ENCODE measurements around the gene CPSF4L.
A peak's percentile ranks its signal among the peaks of the same experiment; 100 is the strongest.

Gene CPSF4L

DNA sequence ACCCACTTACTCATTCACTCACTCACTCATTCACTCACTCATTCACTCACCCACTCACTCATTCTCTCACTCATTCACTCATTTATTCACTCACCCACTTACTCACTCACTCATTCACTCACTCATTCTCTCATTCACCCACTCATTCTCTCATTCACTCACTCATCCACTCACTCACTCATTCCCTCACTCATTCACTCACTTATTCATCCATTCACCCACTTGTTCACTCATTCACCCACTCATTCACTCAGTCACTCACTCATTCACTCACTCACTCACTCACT is 7.6 kb upstream of the CPSF4L start:
- Histone ChIP-seq H2BK12ac (ENCODE audit: low read length in 2 of 2) (no peak overlapping the region), H2BK5ac (ENCODE audit: low read depth, low read length, poor library complexity, severe bottlenecking) (no peak overlapping the region), H3K9me3 (ENCODE audit: control insufficient read depth, low read length) (no peaks in the 10 kb centered on the region), H3K4me1 (ENCODE audit: control insufficient read depth, insufficient read depth, low read depth, low read length) (peaks cover 2% of the 10 kb centered on the region), H3K4ac (ENCODE audit: low read depth in 1 of 2, low read length in 2 of 2) (no peak overlapping the region), H3K4me2 (ENCODE audit: low read length, poor library complexity, severe bottlenecking) (no peak overlapping the region), H3K27me3 (ENCODE audit: control insufficient read depth in 1 of 2, insufficient read depth in 1 of 2, low read length in 2 of 2) (peaks cover 0 to 2% of the 10 kb centered on the region in 2 experiments), H3K36me3 (ENCODE audit: control insufficient read depth in 1 of 2, insufficient read depth in 2 of 2, low read depth in 1 of 2, low read length in 2 of 2) (no peaks in the 10 kb centered on the region), H2AFZ (ENCODE audit: low read depth, low read length) (no peak overlapping the region), H2AK5ac (ENCODE audit: low read length, severe bottlenecking) (no peak overlapping the region), H3K14ac (ENCODE audit: low read length in 2 of 2) (no peak overlapping the region), H2BK120ac (ENCODE audit: low read depth, low read length) (no peak overlapping the region), H4K91ac (ENCODE audit: low read length) (no peak overlapping the region), H2BK15ac (ENCODE audit: low read depth, poor library complexity, severe bottlenecking) (no peak overlapping the region), H4K8ac (ENCODE audit: low read length) (no peak overlapping the region), H3K18ac (ENCODE audit: low read depth in 1 of 2, low read length in 2 of 2) (no peak overlapping the region), H3K23ac (ENCODE audit: low read length in 2 of 2) (no peak overlapping the region), H3K4me3 (ENCODE audit: insufficient read depth in 1 of 2, low read depth in 1 of 2, low read length in 2 of 2) (no peak overlapping the region), H3K27ac (ENCODE audit: low read length, poor library complexity, severe bottlenecking) (no peak overlapping the region), H3K9ac (ENCODE audit: low read length) (no peak overlapping the region), H3K79me1 (replicated peaks; ENCODE audit: low read length, poor library complexity, severe bottlenecking) (no peaks in the 10 kb centered on the region)
- no peak for DNase-seq

- H3K9ac ChIP-seq (ENCODE audit: low read length) = no peak overlapping the region
- H2BK120ac ChIP-seq (ENCODE audit: low read depth, low read length) = no peak overlapping the region
- H3K18ac ChIP-seq (ENCODE audit: low read depth in 1 of 2, low read length in 2 of 2) = no peak overlapping the region
- no peaks in the 10 kb centered on the region for H3K36me3 ChIP-seq (ENCODE audit: control insufficient read depth in 1 of 2, insufficient read depth in 2 of 2, low read depth in 1 of 2, low read length in 2 of 2)
- no peak overlapping the region for H2AK5ac ChIP-seq (ENCODE audit: low read length, severe bottlenecking)
- H3K79me1 ChIP-seq (replicated peaks; ENCODE audit: low read length, poor library complexity, severe bottlenecking) = no peaks in the 10 kb centered on the region
- no peak overlapping the region for H2BK5ac ChIP-seq (ENCODE audit: low read depth, low read length, poor library complexity, severe bottlenecking)
- no peak overlapping the region for H3K14ac ChIP-seq (ENCODE audit: low read length in 2 of 2)
- H3K4me3 ChIP-seq (ENCODE audit: insufficient read depth in 1 of 2, low read depth in 1 of 2, low read length in 2 of 2) = no peak overlapping the region
- no peaks in the 10 kb centered on the region for H3K9me3 ChIP-seq (ENCODE audit: control insufficient read depth, low read length)
- no peak overlapping the region for H2BK15ac ChIP-seq (ENCODE audit: low read depth, poor library complexity, severe bottlenecking)
- no peak overlapping the region for H3K4ac ChIP-seq (ENCODE audit: low read depth in 1 of 2, low read length in 2 of 2)
- DNase-seq = no peak
- WGBS = 89% methylated on average over 9 of the region's 9 CpGs
- peaks cover 0 to 2% of the 10 kb centered on the region in 2 experiments for H3K27me3 ChIP-seq (ENCODE audit: control insufficient read depth in 1 of 2, insufficient read depth in 1 of 2, low read length in 2 of 2)
- H3K4me1 ChIP-seq (ENCODE audit: control insufficient read depth, insufficient read depth, low read depth, low read length) = peaks cover 2% of the 10 kb centered on the region
- no peak overlapping the region for H2BK12ac ChIP-seq (ENCODE audit: low read length in 2 of 2)
- no peak overlapping the region for H4K91ac ChIP-seq (ENCODE audit: low read length)
- no peak overlapping the region for H2AFZ ChIP-seq (ENCODE audit: low read depth, low read length)
- H3K27ac ChIP-seq (ENCODE audit: low read length, poor library complexity, severe bottlenecking) = no peak overlapping the region
- no peak overlapping the region for H4K8ac ChIP-seq (ENCODE audit: low read length)
- H3K23ac ChIP-seq (ENCODE audit: low read length in 2 of 2) = no peak overlapping the region
- H3K4me2 ChIP-seq (ENCODE audit: low read length, poor library complexity, severe bottlenecking) = no peak overlapping the region
Measured at GRCh38 chr17:73268582-73269328, 7.1 kb upstream of the CPSF4L start.

DNA sequence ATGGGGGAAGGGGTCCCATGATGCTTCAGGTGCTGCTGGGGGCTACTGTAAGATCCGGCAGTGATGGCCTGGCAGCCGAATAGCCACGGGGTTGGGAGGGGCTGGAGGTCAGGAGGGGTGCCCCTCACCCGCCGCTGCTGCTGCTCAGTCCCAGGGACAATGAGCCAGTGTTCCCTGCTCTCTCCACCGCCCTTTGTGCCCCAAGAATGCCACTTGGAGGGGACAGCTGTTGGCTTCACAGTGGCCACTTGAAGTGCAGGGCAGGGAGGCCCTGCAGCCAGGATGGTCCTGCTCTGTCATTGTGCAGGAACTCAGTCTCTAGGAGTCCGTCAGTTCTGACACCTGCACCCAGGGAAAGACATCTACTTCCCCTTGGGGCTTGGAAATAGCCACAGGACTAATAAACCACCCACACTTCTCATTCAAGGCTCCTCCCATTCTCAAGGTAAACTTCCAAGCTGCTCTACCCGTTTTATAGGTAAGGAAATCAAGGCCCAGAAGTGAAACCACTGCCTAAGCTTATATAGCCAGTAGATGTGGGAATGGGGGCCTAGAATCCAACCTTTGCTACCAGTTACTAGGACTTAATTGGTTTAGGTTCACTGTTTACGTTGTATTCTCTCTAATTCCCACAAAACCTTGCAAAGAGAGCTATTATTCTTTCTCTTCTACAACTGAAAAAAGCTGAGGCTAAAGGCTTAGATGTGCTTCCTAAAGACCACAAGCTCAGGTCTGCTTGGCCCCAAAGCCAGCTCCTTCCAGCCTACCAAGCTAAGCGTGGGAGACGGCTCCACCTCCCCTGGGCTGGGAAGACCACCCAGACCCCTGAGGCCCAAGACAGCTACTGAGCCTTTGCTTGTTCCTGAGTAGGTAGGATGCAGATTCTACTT is 6.2 kb upstream of the CPSF4L start:
- Histone ChIP-seq H4K91ac (ENCODE audit: low read length) (no peak overlapping the region), H3K27ac (ENCODE audit: low read length, poor library complexity, severe bottlenecking) (no peak overlapping the region), H2BK120ac (ENCODE audit: low read depth, low read length) (no peak overlapping the region), H3K4me1 (ENCODE audit: control insufficient read depth, insufficient read depth, low read depth, low read length) (peaks cover 2% of the 10 kb centered on the region), H3K4me2 (ENCODE audit: low read length, poor library complexity, severe bottlenecking) (no peak overlapping the region), H3K4me3 (ENCODE audit: insufficient read depth in 1 of 2, low read depth in 1 of 2, low read length in 2 of 2) (no peak overlapping the region), H3K36me3 (ENCODE audit: control insufficient read depth in 1 of 2, insufficient read depth in 2 of 2, low read depth in 1 of 2, low read length in 2 of 2) (no peaks in the 10 kb centered on the region), H3K14ac (ENCODE audit: low read length in 2 of 2) (no peak overlapping the region), H3K4ac (ENCODE audit: low read depth in 1 of 2, low read length in 2 of 2) (no peak overlapping the region), H2BK5ac (ENCODE audit: low read depth, low read length, poor library complexity, severe bottlenecking) (no peak overlapping the region), H3K79me1 (replicated peaks; ENCODE audit: low read length, poor library complexity, severe bottlenecking) (no peaks in the 10 kb centered on the region), H3K9me3 (ENCODE audit: control insufficient read depth, low read length) (no peaks in the 10 kb centered on the region), H2BK15ac (ENCODE audit: low read depth, poor library complexity, severe bottlenecking) (no peak overlapping the region), H4K8ac (ENCODE audit: low read length) (no peak overlapping the region), H3K9ac (ENCODE audit: low read length) (no peak overlapping the region), H3K18ac (ENCODE audit: low read depth in 1 of 2, low read length in 2 of 2) (no peak overlapping the region), H2BK12ac (ENCODE audit: low read length in 2 of 2) (no peak overlapping the region), H3K27me3 (ENCODE audit: control insufficient read depth in 1 of 2, insufficient read depth in 1 of 2, low read length in 2 of 2) (peaks cover 0 to 2% of the 10 kb centered on the region in 2 experiments), H2AFZ (ENCODE audit: low read depth, low read length) (no peak overlapping the region), H2AK5ac (ENCODE audit: low read length, severe bottlenecking) (no peak overlapping the region), H3K23ac (ENCODE audit: low read length in 2 of 2) (no peak overlapping the region)
- no peak for DNase-seq
- 78% methylated on average over 11 of the region's 11 CpGs for WGBS

DNA sequence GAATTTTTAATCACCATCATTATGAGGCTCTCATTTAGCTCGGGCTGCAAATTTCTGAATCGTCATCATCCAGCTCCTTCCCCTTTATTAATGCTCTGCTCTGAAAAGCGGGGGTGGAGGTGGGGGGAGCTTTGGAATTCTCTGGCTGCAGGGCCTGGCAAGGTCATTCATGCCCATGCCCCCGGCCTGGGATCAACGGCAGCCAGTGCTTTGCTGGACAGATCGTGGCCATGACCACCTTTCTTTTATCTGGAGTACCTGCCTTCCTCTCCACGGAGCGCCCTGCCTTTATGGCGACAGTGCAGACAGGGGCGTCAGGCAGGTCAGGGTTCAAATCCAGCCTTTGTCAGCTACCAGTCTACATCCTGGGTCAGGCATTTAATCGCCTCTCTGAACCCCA is 5.1 kb upstream of the CPSF4L start:
- H3K9ac ChIP-seq (ENCODE audit: low read length) = no peak overlapping the region
- no peak for DNase-seq
- H3K14ac ChIP-seq (ENCODE audit: low read length in 2 of 2) = no peak overlapping the region
- H3K4me2 ChIP-seq (ENCODE audit: low read length, poor library complexity, severe bottlenecking) = no peak overlapping the region
- no peak overlapping the region for H2BK12ac ChIP-seq (ENCODE audit: low read length in 2 of 2)
- no peak overlapping the region for H2BK5ac ChIP-seq (ENCODE audit: low read depth, low read length, poor library complexity, severe bottlenecking)
- H3K23ac ChIP-seq (ENCODE audit: low read length in 2 of 2) = no peak overlapping the region
- H3K36me3 ChIP-seq (ENCODE audit: control insufficient read depth in 1 of 2, insufficient read depth in 2 of 2, low read depth in 1 of 2, low read length in 2 of 2) = no peaks in the 10 kb centered on the region
- WGBS = 94% methylated on average over 10 of the region's 11 CpGs
- H2AFZ ChIP-seq (ENCODE audit: low read depth, low read length) = no peak overlapping the region
- no peak overlapping the region for H3K4ac ChIP-seq (ENCODE audit: low read depth in 1 of 2, low read length in 2 of 2)
- peak overlapping the region; percentile 60 for H4K91ac ChIP-seq (ENCODE audit: low read length)
- H3K4me1 ChIP-seq (ENCODE audit: control insufficient read depth, insufficient read depth, low read depth, low read length) = peaks cover 10% of the 10 kb centered on the region
- no peak overlapping the region for H3K18ac ChIP-seq (ENCODE audit: low read depth in 1 of 2, low read length in 2 of 2)
- H4K8ac ChIP-seq (ENCODE audit: low read length) = peak overlapping the region; percentile 13
- H2AK5ac ChIP-seq (ENCODE audit: low read length, severe bottlenecking) = no peak overlapping the region
- no peaks in the 10 kb centered on the region for H3K9me3 ChIP-seq (ENCODE audit: control insufficient read depth, low read length)
- peaks cover 0 to 2% of the 10 kb centered on the region in 2 experiments for H3K27me3 ChIP-seq (ENCODE audit: control insufficient read depth in 1 of 2, insufficient read depth in 1 of 2, low read length in 2 of 2)
- no peak overlapping the region for H2BK120ac ChIP-seq (ENCODE audit: low read depth, low read length)
- no peak overlapping the region for H2BK15ac ChIP-seq (ENCODE audit: low read depth, poor library complexity, severe bottlenecking)
- H3K27ac ChIP-seq (ENCODE audit: low read length, poor library complexity, severe bottlenecking) = no peak overlapping the region
- H3K79me1 ChIP-seq (replicated peaks; ENCODE audit: low read length, poor library complexity, severe bottlenecking) = no peaks in the 10 kb centered on the region
- H3K4me3 ChIP-seq (ENCODE audit: insufficient read depth in 1 of 2, low read depth in 1 of 2, low read length in 2 of 2) = no peak overlapping the region

Data from mesenchymal stem cell (in vitro differentiated cells and primary cell).